NT2/D1 (cell line): Measurements from ENCODE around the gene FRMD3.

Experiments
- SUZ12 ChIP-seq: IDR thresholded peaks from 2 replicates; pipeline ENCODE4 v1.6.1; 2011; ENCODE audit not compliant: insufficient read length, insufficient read depth; ENCODE audit errors: extremely low read depth
- YY1 ChIP-seq: IDR thresholded peaks from 2 replicates; pipeline ENCODE4 v1.6.1; 2011; ENCODE audit not compliant: insufficient read length, insufficient read depth

- TF ChIP-seq YY1 (no peak), SUZ12 (no peak)
Measured at GRCh38 chr9:83497441-83497840, 40.8 kb downstream of the FRMD3 start.
